ENCODE measurements around the gene GRIK5.

GRCh38 chr19:41990028-41990427, 80.0 kb downstream of the GRIK5 start:
- TF ChIP-seq POLR2A (IDR thresholded peaks at IDR 0.05; ENCODE audit: low read depth, low read length) (no peak), CTCF (IDR thresholded peaks at IDR 0.05; ENCODE audit: extremely low read depth in 1 of 2, insufficient read depth in 1 of 2, low read depth in 1 of 2, low read length in 2 of 2) (no peak), EZH2 (IDR thresholded peaks at IDR 0.05; ENCODE audit: borderline replicate concordance, low read depth, low read length, severe bottlenecking) (no peak), POLR2AphosphoS5 (IDR thresholded peaks at IDR 0.05; ENCODE audit: insufficient read depth, low read depth, low read length) (no peak), MYC (IDR thresholded peaks at IDR 0.05; ENCODE audit: low read depth, low read length) (no peak), MAX (IDR thresholded peaks at IDR 0.05; ENCODE audit: insufficient read depth, insufficient read length) (no peak)

Data from endothelial cell of umbilical vein (primary cell).